DMS114 treated with DMSO at 0.1 percent for 48 hours (cell line): ENCODE results near the gene NSD2.
"Not testable (repeated sequence)": the region's sequence is repeated elsewhere in the genome, so short reads cannot be mapped to it uniquely, and the experiment has no call there.

ENCODE experiments used
- DNase-seq: peaks from one replicate; lab custom pipeline; 2025; ENCODE audit not compliant: unreplicated experiment; lab: John Stamatoyannopoulos, UW

Gene NSD2

GRCh38 chr4:1841887-1842210, 29.3 kb upstream of the NSD2 start:
- no peak for DNase-seq

DNA sequence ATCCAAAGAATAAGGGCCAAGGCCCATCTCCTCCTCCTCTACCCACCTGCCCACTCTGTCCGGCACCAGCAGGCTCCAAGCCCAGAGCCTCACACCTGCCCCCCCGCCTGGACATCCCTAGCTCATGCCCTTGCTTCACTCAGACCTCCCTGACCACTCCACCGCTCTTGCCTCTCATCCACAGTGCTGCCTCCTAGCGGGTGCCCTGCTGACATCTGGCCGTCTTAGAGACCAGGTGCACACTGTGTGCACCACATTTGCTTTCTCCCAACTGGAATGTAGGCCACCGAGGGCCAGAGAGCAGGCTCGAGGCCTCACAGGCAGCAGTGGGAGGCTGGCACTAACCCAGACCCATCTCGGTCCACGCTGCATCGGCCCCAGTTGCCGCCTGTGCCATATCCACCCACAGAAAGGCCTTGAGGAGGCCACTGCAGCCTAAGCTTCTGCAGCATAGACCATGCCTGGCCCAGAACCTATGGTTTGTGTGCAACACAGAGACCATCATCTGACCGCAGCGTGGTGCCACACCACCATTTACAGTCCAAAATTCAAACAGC, 28.8 kb upstream of the NSD2 start:
- no peak for DNase-seq

- no peak for DNase-seq
These were observed 28.2 kb upstream of the NSD2 start for GRCh38 chr4:1842993-1843448.

GRCh38 chr4:1843852-1844251, 27.3 kb upstream of the NSD2 start:
- no peak for DNase-seq

DNA sequence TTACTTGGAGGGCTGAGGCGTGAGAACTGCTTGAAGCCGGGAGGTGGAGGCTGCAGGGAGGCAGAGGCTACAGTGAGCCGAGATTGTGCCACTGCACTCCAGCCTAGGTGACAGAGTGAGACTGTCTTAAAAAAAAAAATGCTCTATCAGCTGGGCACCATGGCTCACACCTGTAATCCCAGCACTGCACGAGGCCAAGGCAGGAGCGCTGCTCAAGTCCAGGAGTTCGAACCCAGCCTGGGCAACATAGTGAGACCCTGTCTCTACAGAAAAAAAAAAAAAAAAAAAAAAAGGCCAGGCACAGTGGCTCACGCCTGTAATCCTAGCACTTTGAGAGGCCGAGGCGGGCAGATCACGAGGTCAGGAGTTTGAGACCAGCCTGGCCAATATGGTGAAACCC, 26.6 kb upstream of the NSD2 start:
- DNase-seq = not testable (repeated sequence)

GRCh38 chr4:1846580-1846979, 24.6 kb upstream of the NSD2 start:
- no peak for DNase-seq

- DNase-seq = no peak
These were observed 20.9 kb upstream of the NSD2 start for GRCh38 chr4:1850276-1850675.

GRCh38 chr4:1851160-1851559, 20.0 kb upstream of the NSD2 start:
- no peak for DNase-seq

DNA sequence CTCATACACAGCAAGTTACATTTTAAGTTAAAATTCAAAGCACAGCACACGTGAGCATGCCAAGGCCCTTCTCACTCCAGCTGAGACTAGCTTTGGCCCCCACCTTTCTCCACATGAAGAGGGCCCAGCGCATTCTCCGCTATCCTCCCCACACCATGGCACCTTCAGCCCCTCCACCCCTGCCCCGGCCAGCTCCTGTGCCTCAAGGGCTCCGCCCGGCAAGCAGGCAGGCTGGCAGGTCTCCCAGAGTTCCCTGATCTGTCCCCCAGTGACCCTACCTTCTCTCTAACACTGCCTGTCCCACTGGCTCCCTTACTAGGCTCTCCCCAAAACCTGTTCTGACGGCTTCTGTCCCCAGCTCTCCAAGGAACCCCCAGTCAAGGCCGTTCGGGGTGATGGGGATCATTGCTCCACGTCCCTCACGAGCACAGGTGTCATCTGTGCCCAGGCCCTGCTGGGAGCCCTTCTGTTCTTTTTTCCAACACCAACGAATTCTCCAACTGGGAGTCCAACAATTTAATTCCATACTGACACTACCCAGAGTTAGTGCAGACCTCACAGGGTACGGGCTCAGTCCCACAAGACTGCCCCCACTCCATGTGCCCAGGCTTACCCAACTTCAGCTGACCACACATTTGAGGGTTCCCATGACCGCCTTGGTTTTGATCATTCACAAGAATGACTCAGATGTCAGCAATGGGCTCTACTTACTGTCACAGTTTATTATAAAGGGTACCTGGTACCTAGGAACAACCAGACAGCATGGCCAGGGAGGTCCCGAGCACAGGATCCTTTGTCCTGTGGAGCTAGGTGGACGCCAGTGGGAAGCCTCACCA, 19.4 kb upstream of the NSD2 start:
- DNase-seq = no peak

DNA sequence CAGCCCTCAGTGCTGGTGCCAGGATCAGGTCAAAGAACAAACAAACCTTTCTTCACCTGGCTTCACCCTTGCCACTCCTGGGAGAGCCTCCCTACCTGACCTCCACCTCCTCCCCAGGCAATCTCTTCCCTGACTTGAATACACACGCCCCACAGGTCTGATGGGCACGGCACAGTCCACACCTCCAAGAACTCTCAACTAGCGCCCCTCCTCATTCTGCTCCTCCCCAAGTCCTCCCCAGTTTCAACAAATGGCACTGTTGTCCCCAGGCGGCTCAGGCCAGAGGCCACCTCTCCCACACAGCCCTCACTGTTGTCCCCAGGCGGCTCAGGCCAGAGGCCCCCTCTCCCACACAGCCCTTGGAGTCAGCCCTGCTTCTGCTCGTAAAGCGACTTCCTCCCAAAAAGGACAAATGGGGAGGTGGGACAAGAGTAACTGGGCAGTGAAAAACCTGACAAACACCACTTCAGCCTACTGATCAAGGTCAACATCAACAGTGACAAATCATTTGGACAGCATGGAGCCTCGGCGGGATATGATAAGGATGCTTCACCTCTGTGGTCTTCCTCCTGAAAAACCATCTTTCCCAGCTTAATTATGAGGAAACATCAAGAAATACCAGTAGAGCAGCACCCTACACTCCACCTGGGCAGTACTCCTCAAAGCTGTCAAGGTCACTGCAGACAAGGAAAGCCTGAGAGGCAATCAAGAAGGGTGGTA, 18.1 kb upstream of the NSD2 start:
- no peak for DNase-seq

DNA sequence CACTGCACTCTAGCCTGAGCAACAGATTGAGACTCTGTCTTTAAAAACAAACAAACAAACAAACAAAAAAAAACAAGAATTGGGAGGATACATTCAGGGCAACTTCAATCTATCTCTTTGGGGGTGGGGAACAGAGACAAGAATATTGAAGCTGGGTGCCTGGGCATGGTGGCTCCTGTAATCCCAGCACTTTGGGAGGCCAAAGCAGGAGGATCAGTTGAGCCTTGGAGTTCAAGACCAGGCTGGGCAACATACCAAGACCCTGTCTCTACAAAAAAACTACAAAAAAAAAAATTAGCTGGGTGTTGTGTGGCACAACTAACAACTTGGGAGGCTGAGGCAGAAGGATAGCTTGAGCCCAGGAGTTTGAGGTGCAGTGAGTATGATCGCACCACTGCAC, 16.4 kb upstream of the NSD2 start:
- no peak for DNase-seq

DNA sequence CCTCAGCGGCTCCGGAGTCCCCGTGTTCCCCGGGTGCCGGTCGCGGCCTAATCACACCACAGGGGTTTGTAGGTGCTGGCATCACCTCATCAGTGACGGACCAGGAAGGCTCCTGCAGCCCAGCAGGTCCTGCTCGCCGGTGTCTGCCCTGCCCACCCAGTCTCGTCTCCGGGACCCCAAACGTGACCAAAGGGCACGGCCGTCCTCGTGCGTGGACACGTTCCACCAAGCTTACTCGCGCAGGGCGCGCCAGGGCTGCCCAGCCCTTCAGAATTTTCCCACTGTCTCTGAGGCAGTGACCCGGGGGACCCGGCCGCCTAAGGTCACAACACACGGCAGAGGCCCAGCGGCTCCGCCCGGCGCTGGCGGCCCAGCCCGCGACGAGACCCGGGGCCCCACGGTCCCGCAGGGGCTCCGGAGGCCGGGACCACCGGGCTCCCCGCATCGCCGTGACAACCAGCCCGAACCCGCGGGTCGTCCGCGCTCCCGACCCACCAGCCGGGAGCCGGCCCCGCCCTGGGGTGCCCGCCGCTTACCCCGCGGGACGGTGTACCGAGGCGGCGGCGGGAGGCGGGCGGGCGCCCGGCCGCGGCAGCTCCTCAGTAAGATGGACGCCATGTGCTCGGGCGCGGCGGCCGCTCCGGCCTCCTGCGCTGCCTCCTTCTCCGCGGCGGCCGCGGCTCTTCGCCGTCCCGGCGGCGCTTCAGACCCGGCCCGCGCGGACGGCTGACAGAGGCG, 15.7 kb upstream of the NSD2 start:
- no peak for DNase-seq

GRCh38 chr4:1856071-1856942, 14.9 kb upstream of the NSD2 start, which contains the start of gene LETM1:
Gene LETM1 (minus strand): TSS chr4:1856156. CDS start chr4:1855950, 206 bp downstream.
- peak; percentile 83 for DNase-seq

- no peak for DNase-seq
These were observed 14.1 kb upstream of the NSD2 start for GRCh38 chr4:1856943-1857699.

DNA sequence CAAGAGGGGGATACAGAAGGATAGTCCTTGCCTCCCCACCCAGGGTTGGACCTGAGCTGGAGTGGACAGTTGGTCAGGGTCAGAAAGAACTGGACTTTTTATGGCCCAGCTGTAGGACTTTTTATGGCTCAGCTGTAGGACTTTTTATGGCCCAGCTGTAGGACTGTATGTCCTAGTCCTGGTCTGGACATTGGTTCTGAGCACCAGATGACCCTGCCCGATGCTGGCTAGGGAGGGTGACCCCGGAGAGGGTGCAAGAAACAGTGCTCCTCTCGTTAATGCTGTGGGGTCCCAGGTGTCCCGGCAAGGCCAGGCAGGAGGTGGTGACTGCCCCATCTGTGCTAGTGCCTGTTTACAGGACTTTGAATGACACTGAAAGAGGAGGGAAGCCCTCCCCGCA, 13.3 kb upstream of the NSD2 start:
- DNase-seq = no peak

DNA sequence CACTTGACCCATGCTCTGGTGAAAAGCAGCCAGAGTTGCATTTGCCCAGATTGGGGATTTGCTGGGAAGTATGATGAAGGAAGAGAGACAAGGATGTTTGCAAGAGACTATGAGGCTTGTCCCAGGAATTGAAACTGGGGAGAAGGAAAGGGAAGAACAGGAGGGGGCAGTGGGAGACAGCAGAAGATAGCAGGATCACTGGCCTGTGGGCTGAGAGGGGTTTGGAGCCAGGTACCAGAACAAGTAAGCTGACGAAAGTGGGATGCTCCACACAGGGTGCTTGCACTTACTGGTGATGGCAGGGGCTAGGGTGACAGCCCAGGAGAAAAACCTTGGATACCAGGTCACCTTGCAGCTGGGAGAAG, 11.8 kb upstream of the NSD2 start:
- no peak for DNase-seq

DNA sequence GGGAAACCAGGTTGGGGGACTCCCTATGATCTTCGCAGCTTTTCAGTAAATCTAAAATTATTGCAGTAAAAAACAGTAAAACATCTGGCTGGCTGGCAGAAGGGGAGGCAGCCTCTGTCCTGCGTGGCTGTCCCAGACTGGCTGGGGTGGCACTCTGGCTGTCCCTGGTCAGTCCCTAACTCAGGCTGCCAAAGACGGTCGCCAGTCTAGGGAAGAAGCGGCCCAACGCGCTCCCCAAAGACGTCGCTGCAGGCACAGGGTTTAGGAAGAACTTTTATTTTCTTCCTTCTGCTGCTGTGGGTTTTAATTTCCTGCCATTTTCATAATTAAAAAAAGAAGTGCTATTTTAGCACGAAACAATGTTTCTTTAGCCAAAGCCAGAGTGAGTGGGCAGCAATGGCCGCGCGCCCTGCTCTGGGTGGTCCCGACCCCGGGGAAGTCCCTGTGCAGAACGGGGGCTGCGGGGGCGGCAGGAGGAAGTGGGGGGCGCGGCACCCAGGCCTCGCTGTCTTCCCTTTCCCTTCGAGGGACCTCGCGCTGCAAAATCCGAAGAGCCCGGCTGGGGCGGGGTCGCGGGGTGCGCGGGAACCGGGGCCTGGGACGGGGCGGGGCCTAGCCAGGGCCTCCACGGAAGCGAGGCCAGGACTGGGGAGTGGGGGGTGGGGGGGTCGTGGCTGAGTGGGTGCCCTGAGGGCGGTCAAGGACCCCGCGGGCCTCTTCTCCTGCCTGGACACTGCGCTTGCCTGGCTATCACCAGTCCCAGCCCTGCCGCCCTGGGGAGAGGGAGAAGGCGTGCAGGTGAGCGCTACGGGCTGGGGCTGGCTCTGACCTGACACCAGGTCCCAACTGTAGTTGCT, 8.9 kb upstream of the NSD2 start:
- DNase-seq = no peak

DNA sequence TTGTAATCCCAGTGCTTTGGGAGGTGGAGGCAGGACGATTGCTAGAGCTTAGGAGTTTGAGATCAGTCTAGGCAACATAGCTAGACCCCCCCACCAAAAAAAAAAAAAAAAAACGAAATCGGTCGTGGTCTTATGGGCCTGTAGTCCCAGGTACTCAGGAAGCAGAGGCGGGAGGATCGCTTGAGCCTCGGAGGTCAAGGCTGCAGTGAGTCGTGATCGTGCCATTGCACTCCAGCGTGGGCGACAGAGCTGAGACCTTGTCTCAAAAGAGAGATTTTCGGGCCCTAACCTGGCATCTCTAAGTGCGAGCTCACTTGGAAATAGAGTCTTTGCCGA, 8.3 kb upstream of the NSD2 start:
- DNase-seq = no peak
